Activated T-helper 2 cell treated with anti-CD3 and anti-CD28 coated beads, Interferon-gamma antibody, Interleukin-2, Interleukin-4, amounts not matched to agents 10 μg/mL and 5 μg/mL and 100 μg/mL, durations not matched to agents 14 hours and 24 hours and 36 hours (primary cell): ENCODE results near the gene CCL23. TPM values are rescaled to one million over a fixed set of nuclear protein-coding genes. Genes with fewer than 3 reads are reported as not detected.
"Not testable (repeated sequence)": the region's sequence is repeated elsewhere in the genome, so short reads cannot be mapped to it uniquely, and the experiment has no call there.

Source experiments
- DNase-seq: peaks from one replicate; pipeline ENCODE4 v3.0.0; 2021; ENCODE audit warnings: low spot score
- H3K27ac Mint-ChIP-seq: one replicate; pipeline ENCODE4 v1.8.0; 2021; ENCODE audit warnings: mixed read lengths
- H3K27me3 Mint-ChIP-seq: one replicate; pipeline ENCODE4 v1.8.0; 2021; ENCODE audit warnings: low read depth, mixed read lengths
- H3K36me3 Mint-ChIP-seq: one replicate; pipeline ENCODE4 v1.8.0; 2021; ENCODE audit warnings: low read depth, mixed read lengths
- H3K4me1 Mint-ChIP-seq: one replicate; pipeline ENCODE4 v1.8.0; 2021; ENCODE audit warnings: low read depth, mixed read lengths
- H3K4me3 Mint-ChIP-seq: one replicate; pipeline ENCODE4 v1.8.0; 2021; ENCODE audit warnings: low read depth, mild to moderate bottlenecking, moderate library complexity, mixed read lengths
- H3K9me3 Mint-ChIP-seq: one replicate; pipeline ENCODE4 v1.8.0; 2021; ENCODE audit warnings: mixed read lengths
- intact Hi-C: fragments of 100-400 bp; cut with micrococcal nuclease; formaldehyde crosslinking; loops from one replicate; pipeline ENCODE4 v1.15.1; 2023
- total RNA-seq: library from RNA; stranded (reverse); gene quantifications from 2 replicates; pipeline ENCODE4 v1.2.3, GENCODE V29; 2022

The CCL23 gene
- total RNA-seq, 1 donor from 2014 or later, result not detected

- Mint-ChIP-seq H3K27me3 (peaks cover 13% of the 10 kb centered on the region), H3K4me1 (peaks cover 3% of the 10 kb centered on the region), H3K36me3 (no peaks in the 10 kb centered on the region), H3K27ac (no peak overlapping the region), H3K4me3 (no peak overlapping the region), H3K9me3 (no peaks in the 10 kb centered on the region)
- intact Hi-C loops, result no loop called here
- DNase-seq, result no peak
Observed at GRCh38 chr17:36000732-36001109, 17.1 kb downstream of the CCL23 start.

- no peak overlapping the region for H3K27ac Mint-ChIP-seq
Observed at GRCh38 chr17:35998756-35999155, 19.0 kb downstream of the CCL23 start.

GRCh38 chr17:35998018-35998545, 19.7 kb downstream of the CCL23 start:
- Mint-ChIP-seq H3K4me1 (no peaks in the 10 kb centered on the region), H3K36me3 (no peaks in the 10 kb centered on the region), H3K27me3 (peaks cover 21% of the 10 kb centered on the region), H3K4me3 (no peak overlapping the region), H3K27ac (no peak overlapping the region), H3K9me3 (no peaks in the 10 kb centered on the region)
- no peak for DNase-seq
- intact Hi-C loops, result no loop called here

More at GRCh38 chr17:35998756-35999155, 19.0 kb downstream of the CCL23 start:
- H3K36me3 Mint-ChIP-seq, result no peaks in the 10 kb centered on the region
- no peak for DNase-seq
- H3K27me3 Mint-ChIP-seq, result peaks cover 19% of the 10 kb centered on the region
- H3K4me3 Mint-ChIP-seq, result no peak overlapping the region
- no peaks in the 10 kb centered on the region for H3K4me1 Mint-ChIP-seq
- H3K9me3 Mint-ChIP-seq, result no peaks in the 10 kb centered on the region
- intact Hi-C loops, result no loop called here

- DNase-seq, H3K27ac Mint-ChIP-seq, H3K36me3 Mint-ChIP-seq, intact Hi-C loops, H3K4me3 Mint-ChIP-seq, H3K4me1 Mint-ChIP-seq, H3K9me3 Mint-ChIP-seq: not testable (repeated sequence)
- peaks cover 21% of the 10 kb centered on the region for H3K27me3 Mint-ChIP-seq
Observed at GRCh38 chr17:35995346-35995745, 22.4 kb downstream of the CCL23 start.

GRCh38 chr17:35991075-35991474, 26.7 kb downstream of the CCL23 start:
- no peaks in the 10 kb centered on the region for H3K9me3 Mint-ChIP-seq
- no peak for DNase-seq
- no peak overlapping the region for H3K27ac Mint-ChIP-seq
- H3K36me3 Mint-ChIP-seq, result no peaks in the 10 kb centered on the region
- H3K27me3 Mint-ChIP-seq, result peaks cover 16% of the 10 kb centered on the region
- intact Hi-C loops, result no loop called here
- H3K4me1 Mint-ChIP-seq, result no peaks in the 10 kb centered on the region
- H3K4me3 Mint-ChIP-seq, result no peak overlapping the region

GRCh38 chr17:35988164-35988563, 29.6 kb downstream of the CCL23 start:
- H3K4me1 Mint-ChIP-seq, result no peaks in the 10 kb centered on the region
- no peaks in the 10 kb centered on the region for H3K9me3 Mint-ChIP-seq
- no peaks in the 10 kb centered on the region for H3K36me3 Mint-ChIP-seq
- DNase-seq, result no peak
- H3K4me3 Mint-ChIP-seq, result no peak overlapping the region
- intact Hi-C loops, result no loop called here
- H3K27me3 Mint-ChIP-seq, result no peaks in the 10 kb centered on the region
- no peak overlapping the region for H3K27ac Mint-ChIP-seq

GRCh38 chr17:35986643-35987042, 31.1 kb downstream of the CCL23 start, which contains the start of gene CCL14:
CCL14 (minus strand) TSS chr17:35986729; CDS start chr17:35986649, 80 bp downstream.
- H3K27me3 Mint-ChIP-seq, result no peaks in the 10 kb centered on the region
- no peaks in the 10 kb centered on the region for H3K36me3 Mint-ChIP-seq

GRCh38 chr17:35984140-35984539, 33.6 kb downstream of the CCL23 start:
- intact Hi-C loops, result no loop called here
- H3K36me3 Mint-ChIP-seq, result no peaks in the 10 kb centered on the region
- no peaks in the 10 kb centered on the region for H3K4me1 Mint-ChIP-seq
- H3K27me3 Mint-ChIP-seq, result no peaks in the 10 kb centered on the region
- no peak for DNase-seq
- H3K9me3 Mint-ChIP-seq, result no peaks in the 10 kb centered on the region
- no peak overlapping the region for H3K4me3 Mint-ChIP-seq
- no peak overlapping the region for H3K27ac Mint-ChIP-seq

More at GRCh38 chr17:35986643-35987042, 31.1 kb downstream of the CCL23 start, which contains the start of gene CCL14:
- Mint-ChIP-seq H3K27ac (no peak within 1 kb of the TSS), H3K4me3 (no peak within 1 kb of the TSS), H3K9me3 (no peaks in the 10 kb centered on the region), H3K4me1 (no peaks in the 10 kb centered on the region)
- no peak for DNase-seq
- intact Hi-C loops, result no loop called here

GRCh38 chr17:35982409-35983191, 35.2 kb downstream of the CCL23 start:
- no peaks in the 10 kb centered on the region for H3K36me3 Mint-ChIP-seq
- no peak overlapping the region for H3K4me3 Mint-ChIP-seq
- intact Hi-C loops, result no loop called here
- H3K27ac Mint-ChIP-seq, result no peak overlapping the region
- H3K27me3 Mint-ChIP-seq, result no peaks in the 10 kb centered on the region
- no peaks in the 10 kb centered on the region for H3K4me1 Mint-ChIP-seq
- no peaks in the 10 kb centered on the region for H3K9me3 Mint-ChIP-seq
- DNase-seq, result no peak

- DNase-seq, result no peak
- H3K36me3 Mint-ChIP-seq, result no peaks in the 10 kb centered on the region
- no peaks in the 10 kb centered on the region for H3K27me3 Mint-ChIP-seq
- H3K9me3 Mint-ChIP-seq, result no peaks in the 10 kb centered on the region
- intact Hi-C loops, result no loop called here
- no peak overlapping the region for H3K27ac Mint-ChIP-seq
- H3K4me3 Mint-ChIP-seq, result no peak overlapping the region
- no peaks in the 10 kb centered on the region for H3K4me1 Mint-ChIP-seq
Observed at GRCh38 chr17:35981908-35982330, 35.9 kb downstream of the CCL23 start.

GRCh38 chr17:35981246-35981645, 36.5 kb downstream of the CCL23 start, which contains the start of gene CCL16:
CCL16 (minus strand) TSS chr17:35981497; CDS start chr17:35981420, 77 bp downstream.
- Mint-ChIP-seq H3K27ac (no peak within 1 kb of the TSS), H3K36me3 (no peaks in the 10 kb centered on the region), H3K4me3 (no peak within 1 kb of the TSS), H3K4me1 (no peaks in the 10 kb centered on the region), H3K27me3 (no peaks in the 10 kb centered on the region), H3K9me3 (no peaks in the 10 kb centered on the region)
- DNase-seq, result no peak
- intact Hi-C loops, result no loop called here

GRCh38 chr17:35978346-35978745, 39.4 kb downstream of the CCL23 start:
- no peaks in the 10 kb centered on the region for H3K4me1 Mint-ChIP-seq
- H3K9me3 Mint-ChIP-seq, result no peaks in the 10 kb centered on the region
- no peak overlapping the region for H3K4me3 Mint-ChIP-seq
- H3K36me3 Mint-ChIP-seq, result no peaks in the 10 kb centered on the region
- no peak overlapping the region for H3K27ac Mint-ChIP-seq
- intact Hi-C loops, result no loop called here
- no peak for DNase-seq
- H3K27me3 Mint-ChIP-seq, result no peaks in the 10 kb centered on the region

GRCh38 chr17:35977509-35977908, 40.3 kb downstream of the CCL23 start:
- no peaks in the 10 kb centered on the region for H3K9me3 Mint-ChIP-seq
- peaks cover 3% of the 10 kb centered on the region for H3K27me3 Mint-ChIP-seq
- no peak for DNase-seq
- no peak overlapping the region for H3K27ac Mint-ChIP-seq
- H3K4me1 Mint-ChIP-seq, result no peaks in the 10 kb centered on the region
- intact Hi-C loops, result no loop called here
- H3K36me3 Mint-ChIP-seq, result no peaks in the 10 kb centered on the region
- H3K4me3 Mint-ChIP-seq, result no peak overlapping the region
